NT2/D1 (cell line): ENCODE data around the gene LRMDA.

Source experiments
- DNase-seq: peaks from one replicate; pipeline ENCODE4 v3.0.0-alpha.2; 2011; ENCODE audit warnings: low read depth, low spot score
- H3K27me3 ChIP-seq: 2 replicates; pipeline ENCODE4 v1.6.0; 2011; ENCODE audit warnings: mild to moderate bottlenecking; ENCODE audit not compliant: insufficient read length, insufficient read depth
- H3K36me3 ChIP-seq: 2 replicates; pipeline ENCODE4 v1.6.1; 2011; ENCODE audit warnings: mild to moderate bottlenecking, low read length, mixed read lengths; ENCODE audit not compliant: insufficient read depth, insufficient read length
- H3K4me1 ChIP-seq: 2 replicates; pipeline ENCODE4 v1.5.1; 2011; ENCODE audit not compliant: insufficient read depth, insufficient read length
- H3K4me3 ChIP-seq: 2 replicates; pipeline ENCODE4 v1.5.1; 2011; ENCODE audit warnings: low read depth; ENCODE audit not compliant: insufficient read length
- H3K9ac ChIP-seq: 2 replicates; pipeline ENCODE4 v1.6.0; 2011; ENCODE audit warnings: low read depth; ENCODE audit not compliant: insufficient read length
- H3K9me3 ChIP-seq: 2 replicates; pipeline ENCODE4 v1.5.1; 2011; ENCODE audit warnings: mild to moderate bottlenecking, low read length; ENCODE audit not compliant: insufficient read depth
- SUZ12 ChIP-seq: IDR thresholded peaks from 2 replicates; pipeline ENCODE4 v1.6.1; 2011; ENCODE audit not compliant: insufficient read length, insufficient read depth; ENCODE audit errors: extremely low read depth
- YY1 ChIP-seq: IDR thresholded peaks from 2 replicates; pipeline ENCODE4 v1.6.1; 2011; ENCODE audit not compliant: insufficient read length, insufficient read depth
- ZNF274 ChIP-seq: IDR thresholded peaks from 2 replicates; pipeline ENCODE4 v1.6.1; 2011; ENCODE audit warnings: mild to moderate bottlenecking, low read depth, low read length

Gene LRMDA

DNA sequence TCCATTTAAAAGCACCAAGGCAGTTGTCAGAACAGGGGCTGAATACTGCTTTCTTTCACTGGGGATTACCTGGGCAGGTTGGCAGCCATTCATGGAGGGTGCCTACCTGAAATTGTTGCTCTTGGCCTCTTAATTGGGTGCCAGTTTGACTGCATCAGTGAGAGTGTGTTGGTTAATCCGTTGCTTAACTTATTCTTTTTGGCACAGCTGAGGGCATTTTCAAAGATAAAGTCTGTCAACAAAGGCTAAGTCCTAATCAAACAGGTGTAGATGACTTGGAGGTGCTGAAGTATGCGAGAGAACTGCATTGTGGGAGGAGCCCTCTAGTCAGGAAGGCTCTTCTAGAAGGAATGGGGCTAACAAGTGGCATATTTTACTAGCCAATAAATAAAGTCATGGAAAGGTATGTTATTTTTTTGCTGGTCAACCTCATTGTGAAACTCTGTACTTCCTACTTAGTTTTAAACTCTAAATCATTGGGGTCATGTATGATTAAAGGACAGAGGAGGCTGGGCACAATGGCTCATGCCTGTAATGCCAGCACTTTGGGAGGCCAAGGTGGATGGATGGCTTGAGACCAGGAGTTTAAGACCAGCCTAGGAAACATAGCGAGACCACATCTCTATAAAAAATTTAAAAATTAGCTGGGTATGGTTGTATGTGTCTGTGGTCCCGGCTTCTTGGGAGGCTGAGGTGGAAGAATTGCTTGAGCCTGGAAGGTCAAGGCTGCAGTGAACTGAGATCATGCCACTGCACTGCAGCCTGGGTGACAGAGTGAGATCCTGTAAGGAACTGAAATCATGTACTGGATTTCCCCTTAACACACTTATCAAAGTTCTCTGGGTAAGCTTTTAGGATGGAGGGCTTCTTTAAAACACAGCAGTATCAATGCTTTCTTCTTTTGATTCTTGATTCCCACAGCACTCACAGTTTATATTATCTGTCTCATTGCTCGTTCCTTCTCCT lies 134.1 kb downstream of the LRMDA start:
- H3K9ac ChIP-seq, result no peak overlapping the region
- no peak for TF ChIP-seq YY1
- TF ChIP-seq SUZ12, result no peak
- TF ChIP-seq ZNF274, result no peak
- H3K27me3 ChIP-seq, result no peaks in the 10 kb centered on the region
- H3K36me3 ChIP-seq, result no peaks in the 10 kb centered on the region
- no peak overlapping the region for H3K4me3 ChIP-seq
- no peaks in the 10 kb centered on the region for H3K4me1 ChIP-seq
- H3K9me3 ChIP-seq, result peaks cover 9% of the 10 kb centered on the region; the same call in 1 of the 2 replicates
- no peak for DNase-seq

DNA sequence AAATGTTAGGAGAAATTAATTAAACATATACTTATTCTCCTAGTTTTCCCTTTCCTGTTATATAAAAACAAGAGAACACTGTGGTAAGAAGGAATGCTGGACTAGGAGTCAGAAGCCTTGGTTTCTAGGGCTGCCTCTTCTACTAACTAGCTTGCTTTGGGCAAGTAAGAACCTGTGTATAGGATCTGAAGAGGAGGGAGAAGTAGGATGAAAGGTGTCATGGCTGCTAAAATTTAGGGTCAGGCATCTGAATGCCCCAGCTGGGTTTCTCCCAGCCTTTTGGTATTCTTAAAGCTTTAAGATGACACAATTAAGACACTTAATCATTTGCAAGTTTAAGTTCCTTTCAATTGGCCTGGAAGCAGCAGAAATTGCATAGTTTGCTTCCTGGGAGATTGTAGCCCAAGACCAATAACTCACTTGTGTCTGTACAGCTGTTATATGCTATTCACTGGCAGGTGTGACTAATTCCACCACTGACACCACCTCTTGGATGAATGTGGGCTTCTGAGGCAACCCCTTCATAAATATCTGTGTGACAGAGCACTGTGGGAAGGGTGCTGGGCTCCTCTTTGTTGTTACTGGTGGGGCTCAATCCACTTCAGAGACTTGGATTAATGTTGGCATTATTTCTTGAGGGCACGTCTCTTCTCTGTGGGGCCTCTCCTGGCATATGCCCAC lies 137.2 kb downstream of the LRMDA start:
- Histone ChIP-seq H3K9me3 (peaks cover 22% of the 10 kb centered on the region; the same call in 1 of the 2 replicates), H3K4me1 (no peaks in the 10 kb centered on the region), H3K4me3 (no peak overlapping the region), H3K36me3 (no peaks in the 10 kb centered on the region), H3K27me3 (no peaks in the 10 kb centered on the region), H3K9ac (no peak overlapping the region)
- DNase-seq, result no peak
- TF ChIP-seq SUZ12 (no peak), YY1 (no peak), ZNF274 (no peak)

DNA sequence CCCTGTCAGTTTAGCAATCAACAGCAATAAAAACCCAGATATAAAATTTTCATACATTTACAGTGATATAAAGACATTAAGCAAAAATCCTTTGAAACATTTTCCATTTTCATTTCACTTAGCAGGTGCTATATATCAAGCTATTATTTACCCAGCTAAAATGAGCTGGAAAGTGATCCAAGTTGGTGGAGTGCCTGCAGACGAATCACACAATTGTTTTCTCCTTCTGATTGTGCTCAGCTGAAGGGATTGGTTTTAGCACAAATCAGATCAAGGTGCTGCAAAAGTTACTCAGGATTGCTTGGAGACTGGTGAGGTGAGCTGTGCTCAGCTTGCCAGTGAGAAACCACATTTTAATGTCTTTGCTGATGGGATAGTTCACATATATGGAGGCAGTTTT lies 138.1 kb downstream of the LRMDA start:
- H3K4me3 ChIP-seq, result no peak overlapping the region
- no peak overlapping the region for H3K9ac ChIP-seq
- no peak for TF ChIP-seq ZNF274
- TF ChIP-seq SUZ12, result no peak
- TF ChIP-seq YY1, result no peak
- no peaks in the 10 kb centered on the region for H3K36me3 ChIP-seq
- peaks cover 20% of the 10 kb centered on the region; the same call in 1 of the 2 replicates for H3K9me3 ChIP-seq
- DNase-seq, result no peak
- H3K4me1 ChIP-seq, result no peaks in the 10 kb centered on the region
- no peaks in the 10 kb centered on the region for H3K27me3 ChIP-seq

DNA sequence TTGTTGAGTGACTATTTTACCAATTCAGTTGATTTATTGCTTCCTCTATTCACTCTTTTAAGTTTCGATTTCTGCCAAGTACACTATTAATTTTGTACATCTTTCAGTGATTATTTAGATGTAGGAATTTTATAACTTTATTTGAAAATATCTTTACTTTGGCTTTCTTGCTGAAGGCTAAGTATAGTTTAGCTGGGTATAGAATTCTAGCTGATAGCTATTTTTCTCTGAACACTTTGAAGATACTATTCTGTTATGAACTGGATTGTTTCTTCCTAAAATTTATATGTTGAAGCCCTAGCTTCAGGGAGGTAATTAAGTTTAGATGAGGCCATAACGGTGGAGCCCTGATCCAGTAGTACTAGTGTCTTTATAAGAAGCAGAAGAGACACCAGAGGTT lies 141.1 kb downstream of the LRMDA start:
- Histone ChIP-seq H3K4me3 (no peak overlapping the region), H3K4me1 (peaks cover 3% of the 10 kb centered on the region), H3K27me3 (no peaks in the 10 kb centered on the region), H3K9me3 (peaks cover 13% of the 10 kb centered on the region; the same call in 1 of the 2 replicates), H3K9ac (no peak overlapping the region), H3K36me3 (no peaks in the 10 kb centered on the region)
- DNase-seq, result no peak
- TF ChIP-seq YY1, result no peak
- no peak for TF ChIP-seq SUZ12
- no peak for TF ChIP-seq ZNF274

DNA sequence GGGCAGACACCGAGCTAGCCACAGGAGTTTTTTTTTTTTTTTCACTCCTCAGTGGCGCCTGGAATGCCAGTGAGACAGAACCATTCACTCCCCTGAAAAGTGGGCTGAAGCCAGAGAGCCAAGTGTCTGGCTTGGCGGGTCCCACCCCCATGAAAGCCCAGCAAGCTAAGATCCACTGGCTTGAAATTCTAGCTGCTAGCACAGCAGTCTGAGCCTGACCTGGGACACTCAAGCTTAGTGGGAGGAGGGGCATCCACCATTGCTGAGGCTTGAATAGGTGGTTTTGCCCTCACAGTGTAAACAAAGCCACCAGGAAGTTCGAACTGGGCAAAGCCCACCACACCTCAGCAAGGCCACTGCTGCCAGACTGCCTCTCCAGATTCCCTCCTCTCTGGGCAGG lies 144.5 kb downstream of the LRMDA start:
- H3K9me3 ChIP-seq, result peaks cover 15% of the 10 kb centered on the region; the same call in 1 of the 2 replicates
- TF ChIP-seq ZNF274 (no peak), SUZ12 (no peak), YY1 (no peak)
- peaks cover 3% of the 10 kb centered on the region for H3K4me1 ChIP-seq
- H3K27me3 ChIP-seq, result no peaks in the 10 kb centered on the region
- no peak overlapping the region for H3K9ac ChIP-seq
- H3K4me3 ChIP-seq, result no peak overlapping the region
- H3K36me3 ChIP-seq, result no peaks in the 10 kb centered on the region
- no peak for DNase-seq

DNA sequence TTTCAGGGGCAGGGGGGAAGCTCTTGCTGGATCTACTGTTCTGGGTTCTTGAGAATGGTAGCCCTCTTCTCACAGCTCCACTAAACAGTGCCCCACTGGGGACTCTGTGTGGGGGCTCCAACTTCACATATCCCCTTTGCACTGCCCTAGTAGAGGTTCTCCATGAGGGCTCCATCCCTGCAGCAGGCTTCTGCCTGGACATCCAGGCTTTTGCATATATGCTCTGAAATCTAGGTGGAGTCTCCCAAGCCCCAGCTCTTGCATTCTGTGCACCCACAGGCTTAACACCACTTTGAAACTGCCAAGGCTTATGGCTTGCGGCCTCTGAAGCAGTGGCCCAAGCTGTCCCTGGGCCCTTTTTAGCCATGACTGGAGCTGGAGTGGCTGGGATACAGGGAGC lies 150.7 kb downstream of the LRMDA start:
- DNase-seq, result no peak
- TF ChIP-seq YY1 (no peak), SUZ12 (no peak), ZNF274 (no peak)
- Histone ChIP-seq H3K9ac (no peak overlapping the region), H3K4me3 (no peak overlapping the region), H3K27me3 (no peaks in the 10 kb centered on the region), H3K9me3 (peaks cover 34% of the 10 kb centered on the region; the same call in 1 of the 2 replicates), H3K4me1 (no peaks in the 10 kb centered on the region), H3K36me3 (no peaks in the 10 kb centered on the region)

DNA sequence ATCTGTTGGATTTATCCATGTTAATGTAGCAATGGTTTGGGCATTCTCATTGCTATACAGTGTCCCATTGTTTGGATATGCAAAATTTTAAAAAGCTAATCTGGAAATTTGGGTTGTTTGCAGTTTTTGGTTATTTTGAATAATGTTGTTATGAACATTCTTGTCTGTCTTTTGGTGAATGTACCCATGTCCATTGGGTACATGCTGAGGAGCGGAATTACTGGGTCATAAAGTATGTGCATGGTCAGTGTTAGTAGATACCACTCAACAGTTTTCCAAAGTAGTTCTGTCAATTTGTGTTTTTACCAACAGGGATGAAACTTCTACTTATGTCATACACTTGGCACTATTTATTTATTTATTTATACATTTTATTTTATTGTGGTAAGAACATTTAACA lies 153.9 kb downstream of the LRMDA start:
- no peak overlapping the region for H3K9ac ChIP-seq
- no peaks in the 10 kb centered on the region for H3K36me3 ChIP-seq
- no peak for DNase-seq
- no peak for TF ChIP-seq ZNF274
- no peak for TF ChIP-seq SUZ12
- TF ChIP-seq YY1, result no peak
- H3K9me3 ChIP-seq, result peaks cover 34% of the 10 kb centered on the region; the same call in 1 of the 2 replicates
- H3K4me1 ChIP-seq, result no peaks in the 10 kb centered on the region
- H3K4me3 ChIP-seq, result no peak overlapping the region
- H3K27me3 ChIP-seq, result no peaks in the 10 kb centered on the region
